GM18951 (cell line): ENCODE measurements around the gene FAM118A.
"Not testable (repeated sequence)": the region's sequence is repeated elsewhere in the genome, so short reads cannot be mapped to it uniquely, and the experiment has no call there.

ENCODE experiments used
- POLR2A ChIP-seq: IDR thresholded peaks from 4 replicates; pipeline ENCODE4 v1.6.1; 2011; ENCODE audit warnings: mild to moderate bottlenecking; ENCODE audit not compliant: insufficient read length, insufficient read depth; ENCODE audit errors: extremely low read depth
- in situ Hi-C: fragments of 300-500 bp; cut with MboI; formaldehyde crosslinking; loops from one replicate; pipeline ENCODE4 v1.12.0; 2022; ENCODE audit warnings: low sequenced_read_pairs, mixed read lengths, inconsistent platforms; ENCODE audit not compliant: unreplicated experiment

FAM118A gene

GRCh38 chr22:45320357-45320976 is 10.7 kb downstream of the FAM118A start:
- no peak for TF ChIP-seq POLR2A
- in situ Hi-C loops, result no loop called here

DNA sequence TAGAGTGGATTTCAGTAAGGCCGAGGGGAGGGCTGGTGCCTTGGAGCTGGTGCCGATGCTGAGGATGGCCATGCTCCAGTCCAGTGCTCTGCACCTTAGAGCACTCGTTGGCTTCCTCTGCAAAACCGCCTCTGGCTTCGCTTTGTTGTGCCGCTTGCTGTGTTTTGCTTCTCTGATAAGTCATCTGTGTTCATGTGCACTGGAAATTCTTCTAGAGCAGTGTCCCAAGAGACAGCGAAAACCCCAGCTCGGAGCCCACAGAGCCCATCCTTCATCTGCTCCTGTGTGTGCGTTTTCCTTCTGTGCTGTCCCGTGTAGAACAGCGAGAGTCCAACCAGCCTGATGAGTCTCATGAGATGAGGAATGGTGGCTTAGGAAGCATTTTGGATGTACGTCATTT is 12.1 kb downstream of the FAM118A start:
- in situ Hi-C loops, result no loop called here
- no peak for TF ChIP-seq POLR2A

- TF ChIP-seq POLR2A, result no peak
- in situ Hi-C loops, result no loop called here
These were observed 13.3 kb downstream of the FAM118A start for GRCh38 chr22:45322873-45323525.

- in situ Hi-C loops, result no loop called here
- TF ChIP-seq POLR2A, result no peak
These were observed 14.0 kb downstream of the FAM118A start for GRCh38 chr22:45323695-45324094.

DNA sequence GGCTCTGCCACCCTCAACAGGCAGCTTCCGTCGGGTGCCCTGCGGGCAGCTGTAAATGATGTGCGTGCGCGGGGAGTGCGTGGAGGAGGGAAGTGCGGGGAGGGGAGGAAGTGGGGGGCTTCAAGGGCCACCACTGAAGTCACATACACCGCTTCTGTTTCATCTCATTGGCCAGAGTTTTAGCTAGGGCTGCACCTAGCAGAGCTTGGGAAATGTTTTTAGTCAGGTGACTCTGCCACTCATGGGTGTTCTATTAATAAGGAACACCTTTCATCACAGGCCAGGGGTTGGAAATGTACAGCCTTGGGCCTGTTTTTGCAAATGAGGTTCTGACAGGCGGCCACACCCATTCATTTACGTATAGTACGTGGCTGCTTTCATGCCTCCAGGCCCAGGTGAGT is 14.6 kb downstream of the FAM118A start:
- no peak for TF ChIP-seq POLR2A
- in situ Hi-C loops, result no loop called here

DNA sequence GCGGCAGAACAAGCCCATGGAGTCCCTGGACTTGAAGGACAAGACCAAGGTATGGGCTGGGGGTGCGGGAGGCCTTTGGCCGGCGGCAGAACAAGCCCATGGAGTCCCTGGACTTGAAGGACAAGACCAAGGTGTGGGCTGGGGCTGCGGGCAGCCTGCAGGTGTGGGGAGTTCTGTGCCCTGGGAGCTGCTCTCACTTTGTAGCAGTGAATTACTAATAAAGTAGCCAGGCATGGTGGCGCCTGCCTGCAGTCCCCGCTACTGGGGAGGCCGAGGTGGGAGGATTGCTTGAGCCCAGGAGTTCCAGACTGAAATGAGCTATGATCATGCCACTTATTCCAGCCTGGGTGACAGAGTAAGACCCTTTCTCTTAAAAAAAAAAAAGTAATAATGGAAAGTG is 18.5 kb downstream of the FAM118A start:
- in situ Hi-C loops, result not testable (repeated sequence)

GRCh38 chr22:45328822-45329529 is 19.2 kb downstream of the FAM118A start:
- in situ Hi-C loops, result no loop called here
- no peak for TF ChIP-seq POLR2A

GRCh38 chr22:45329530-45329936 is 19.8 kb downstream of the FAM118A start:
- no peak for TF ChIP-seq POLR2A
- in situ Hi-C loops, result no loop called here

- in situ Hi-C loops, result no loop called here
- no peak for TF ChIP-seq POLR2A
These were observed 20.8 kb downstream of the FAM118A start for GRCh38 chr22:45330548-45330947.

DNA sequence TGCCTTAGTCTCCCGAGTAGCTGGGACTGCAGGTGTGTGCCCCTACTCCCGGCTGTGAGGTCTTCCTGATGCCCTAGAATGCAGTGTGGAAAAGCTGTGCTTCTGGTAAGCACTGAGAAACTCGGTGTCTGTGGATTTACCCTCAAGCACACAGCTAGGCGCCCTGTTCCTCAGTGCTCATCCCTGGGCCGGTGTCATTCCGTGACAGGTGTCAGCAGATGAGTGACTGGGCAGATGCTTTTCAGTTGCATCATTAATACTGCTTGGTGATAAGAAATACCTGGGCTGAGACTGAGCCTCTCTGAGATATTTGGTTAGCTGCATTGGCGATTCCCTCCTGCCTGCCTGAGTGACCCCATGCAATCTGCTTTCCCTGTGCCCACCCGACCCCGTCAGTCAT is 21.8 kb downstream of the FAM118A start:
- no peak for TF ChIP-seq POLR2A
- in situ Hi-C loops, result no loop called here

DNA sequence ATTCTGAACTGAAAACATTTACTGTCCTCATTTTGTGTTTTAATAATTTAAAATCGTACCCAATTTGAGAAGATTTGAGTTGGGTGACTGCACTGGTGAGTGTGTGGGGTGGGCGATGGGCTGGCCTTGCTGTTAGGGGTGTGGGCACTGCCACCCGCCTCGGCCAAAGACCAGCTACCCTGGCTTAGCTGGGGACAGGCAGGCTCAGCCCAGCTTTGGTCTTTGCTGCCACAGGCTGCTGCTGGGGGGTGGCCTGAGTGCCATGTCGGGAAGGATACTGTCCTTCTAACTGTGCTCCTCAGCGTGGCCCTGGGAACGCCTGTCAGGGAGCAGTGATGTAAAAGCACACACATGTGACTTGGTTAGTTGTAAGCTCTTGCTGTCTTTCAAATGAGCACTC is 22.3 kb downstream of the FAM118A start:
- in situ Hi-C loops, result no loop called here
- no peak for TF ChIP-seq POLR2A

GRCh38 chr22:45334068-45334467 is 24.3 kb downstream of the FAM118A start:
- in situ Hi-C loops, result no loop called here
- no peak for TF ChIP-seq POLR2A

DNA sequence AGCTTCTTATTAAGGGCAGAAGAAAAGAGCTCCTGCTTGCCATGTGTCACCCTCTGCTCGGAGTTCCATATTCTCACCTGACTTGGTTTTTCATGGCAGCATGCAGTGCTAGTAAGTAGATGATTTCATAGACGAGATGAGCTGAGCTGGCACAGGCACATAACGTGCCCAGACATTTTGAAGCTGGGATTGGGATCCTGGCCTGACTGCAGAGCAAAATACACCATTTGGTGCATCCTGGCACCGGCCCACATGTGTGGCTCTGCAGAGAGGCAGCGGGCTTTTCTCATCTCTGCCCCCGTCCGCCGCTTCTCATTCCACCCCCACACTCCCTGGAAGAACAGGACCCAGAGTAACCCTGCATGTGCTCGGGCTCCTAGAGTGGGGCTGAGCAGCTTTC is 24.8 kb downstream of the FAM118A start:
- TF ChIP-seq POLR2A, result no peak
- in situ Hi-C loops, result no loop called here

GRCh38 chr22:45335021-45335818 is 25.5 kb downstream of the FAM118A start:
- no peak for TF ChIP-seq POLR2A
- in situ Hi-C loops, result no loop called here
